Erythroblast (primary cell): ENCODE measurements around the gene TAS2R14.

Source experiments
- DNase-seq, 2 experiments: peaks; one replicate each; lab custom pipeline; 2025; lab: John Stamatoyannopoulos, UW
- GATA1 ChIP-seq: IDR thresholded peaks from 2 replicates; pipeline ENCODE4 v1.6.1; 2011; ENCODE audit warnings: low read depth, mild to moderate bottlenecking, control low read depth, low read length, moderate library complexity
- POLR2A ChIP-seq: IDR thresholded peaks from 2 replicates; pipeline ENCODE4 v1.6.1; 2011; ENCODE audit warnings: mild to moderate bottlenecking, low read length

Gene TAS2R14

GRCh38 chr12:10941916-10942607 lies 3.0 kb upstream of the TAS2R14 start:
- TF ChIP-seq GATA1 (no peak), POLR2A (no peak)
- DNase-seq = no peak

DNA sequence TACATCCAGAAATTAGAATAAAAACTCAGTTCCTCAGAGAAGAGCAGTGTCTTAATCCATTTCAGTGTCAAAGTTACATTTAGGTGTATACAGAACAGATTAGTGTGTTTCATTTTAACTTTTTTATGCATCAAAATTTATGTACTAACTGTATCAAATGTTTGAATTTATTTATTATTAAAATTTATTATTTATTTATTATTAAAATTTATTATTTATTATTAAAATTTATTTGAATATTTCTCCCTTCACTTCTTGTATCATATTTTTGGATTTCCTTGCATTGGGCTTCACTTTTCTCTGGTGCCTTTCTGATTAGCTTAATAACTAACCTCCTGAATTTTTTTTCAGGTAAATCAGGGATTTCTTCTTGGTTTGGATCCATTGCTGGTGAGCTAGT lies 2.3 kb upstream of the TAS2R14 start:
- TF ChIP-seq POLR2A = no peak
- TF ChIP-seq GATA1 = no peak
- no peak for DNase-seq

DNA sequence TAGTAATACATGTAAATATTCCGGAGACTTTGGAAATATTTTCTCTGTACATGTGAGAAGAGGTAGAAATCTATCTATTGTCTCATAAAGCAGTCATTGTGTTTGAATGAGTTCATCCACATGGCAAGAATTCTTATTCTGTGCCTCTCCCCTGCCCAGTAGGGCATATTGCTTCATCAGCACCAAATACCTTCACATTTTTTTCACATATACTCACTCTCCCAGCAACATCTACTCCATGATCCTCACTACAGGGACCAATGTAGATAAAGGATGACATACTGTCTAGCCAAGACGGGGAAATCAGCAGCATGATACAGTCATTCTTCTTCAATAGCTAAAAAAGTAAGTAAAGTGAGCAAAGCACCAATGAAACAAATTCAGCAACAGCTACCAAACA lies 1.3 kb upstream of the TAS2R14 start:
- DNase-seq = no peak
- TF ChIP-seq POLR2A (no peak), GATA1 (no peak)

GRCh38 chr12:10936506-10936905 lies 2.6 kb downstream of the TAS2R14 start:
- TF ChIP-seq POLR2A = no peak
- TF ChIP-seq GATA1 = no peak
- DNase-seq = no peak

DNA sequence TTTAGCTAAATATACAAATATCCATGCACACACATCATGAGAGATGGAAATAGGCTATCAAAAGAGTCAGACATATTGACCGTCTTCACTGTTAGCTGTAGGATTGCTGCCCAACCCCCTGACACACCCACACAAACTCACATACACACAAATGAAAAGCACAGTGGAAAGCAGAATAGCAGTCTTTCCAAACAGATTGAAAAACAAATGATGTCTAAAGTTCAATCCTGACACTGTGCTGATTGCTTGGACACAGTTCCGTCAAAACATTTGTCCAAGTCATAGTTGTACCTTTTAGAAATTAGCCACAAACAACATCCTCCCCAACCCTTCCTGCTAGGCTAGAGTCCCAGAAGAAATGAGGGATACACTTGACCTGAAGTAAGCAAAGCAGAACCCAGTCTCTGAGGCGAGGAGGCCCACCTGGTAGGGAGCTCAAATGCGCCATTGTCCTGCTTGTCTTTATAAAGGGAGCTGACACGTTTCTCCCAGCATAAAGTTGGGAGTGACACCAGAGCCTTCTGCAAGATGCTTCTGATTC lies 10.2 kb downstream of the TAS2R14 start, which contains the start of gene PRH2:
TSS of gene PRH2 (plus strand) at position 491 of the 541 bp plus-strand sequence. CDS start at position 529, 38 bp downstream.
- TF ChIP-seq POLR2A = no peak
- no peak for TF ChIP-seq GATA1
- no peak for DNase-seq

GRCh38 chr12:10926269-10926668 lies 12.8 kb downstream of the TAS2R14 start:
- DNase-seq = no peak
- TF ChIP-seq POLR2A (no peak), GATA1 (no peak)

DNA sequence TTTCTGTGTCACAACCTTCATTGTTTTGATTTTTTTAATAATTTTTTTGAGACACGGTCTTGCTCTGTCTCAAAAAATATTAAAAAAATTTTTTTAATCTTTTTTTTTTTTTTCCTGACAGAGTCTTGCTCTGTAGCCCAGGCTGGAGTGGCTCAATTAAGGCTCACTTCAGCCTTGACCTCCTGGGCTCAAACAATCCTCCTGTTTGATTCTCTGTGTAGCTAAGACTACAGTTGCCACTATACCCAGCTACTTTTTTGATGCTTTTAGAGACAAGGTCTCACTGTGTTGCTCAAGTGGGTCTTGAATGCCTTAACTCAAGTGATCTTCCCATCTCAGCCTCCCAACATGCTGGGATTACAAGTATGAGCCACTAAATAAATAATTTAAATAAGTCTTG lies 19.3 kb downstream of the TAS2R14 start:
- DNase-seq = no peak
- TF ChIP-seq GATA1 (no peak), POLR2A (no peak)

DNA sequence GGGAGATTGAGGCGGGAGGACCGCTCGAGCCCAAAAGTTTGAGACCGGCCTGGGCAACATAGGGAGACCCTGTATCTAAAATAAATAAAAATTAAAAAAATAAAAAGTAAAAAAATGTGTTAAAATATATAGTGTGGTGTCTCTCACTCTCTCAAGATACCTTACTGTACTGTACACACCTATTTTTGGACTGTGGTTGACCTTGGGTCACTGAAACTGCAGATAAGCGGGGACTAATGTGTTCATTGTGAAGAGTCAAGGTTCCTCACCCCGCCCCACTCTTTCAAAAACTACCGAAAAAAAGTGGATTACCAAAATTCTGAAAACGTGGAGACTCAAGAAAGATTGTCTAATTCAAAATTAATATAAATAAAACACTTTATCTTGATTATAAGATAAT lies 28.7 kb downstream of the TAS2R14 start:
- DNase-seq = no peak
- TF ChIP-seq POLR2A = no peak
- no peak for TF ChIP-seq GATA1

DNA sequence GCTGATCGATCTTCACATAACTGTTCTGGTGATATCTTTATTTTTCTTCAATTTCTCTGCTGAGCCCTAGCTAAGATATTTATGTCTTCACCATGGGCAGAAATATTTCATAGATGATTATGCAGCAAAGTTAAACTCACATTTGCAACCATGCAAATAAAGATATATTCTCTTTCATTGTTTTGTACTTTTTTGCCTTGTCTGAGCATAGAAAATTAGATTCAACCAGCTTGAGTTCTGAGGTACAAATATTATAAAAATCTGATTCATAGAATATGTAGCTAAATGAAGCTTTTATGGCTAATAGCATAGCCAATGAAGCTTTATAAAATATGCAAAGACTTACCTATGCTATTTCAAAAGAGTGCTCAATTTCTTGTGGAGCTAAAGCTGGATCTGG lies 29.6 kb downstream of the TAS2R14 start, which contains the start of gene TAS2R13:
TSS of gene TAS2R13 (minus strand) at position 101 of the 400 bp plus-strand sequence. CDS start 264 bp downstream, outside the sequence.
- no peak for TF ChIP-seq GATA1
- TF ChIP-seq POLR2A = no peak
- DNase-seq = no peak

DNA sequence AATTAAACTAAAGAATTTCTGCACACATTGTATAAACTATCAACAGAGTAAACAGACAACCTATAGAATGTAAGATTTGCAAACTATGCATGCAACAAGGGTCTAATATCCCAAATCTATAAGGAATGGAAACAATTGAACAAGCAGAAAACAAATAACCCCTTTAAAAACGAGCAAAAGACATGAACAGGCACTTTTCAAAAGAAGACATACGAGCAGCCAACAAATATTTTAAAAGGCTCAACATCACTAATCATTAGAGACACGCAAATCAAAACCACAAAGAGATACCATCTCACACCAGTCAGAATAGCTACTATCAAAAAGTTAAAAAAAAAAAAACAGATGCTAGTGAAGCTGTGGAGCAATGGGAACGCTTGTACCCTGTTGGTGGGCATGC lies 34.4 kb downstream of the TAS2R14 start:
- no peak for DNase-seq
- TF ChIP-seq POLR2A = no peak
- no peak for TF ChIP-seq GATA1

DNA sequence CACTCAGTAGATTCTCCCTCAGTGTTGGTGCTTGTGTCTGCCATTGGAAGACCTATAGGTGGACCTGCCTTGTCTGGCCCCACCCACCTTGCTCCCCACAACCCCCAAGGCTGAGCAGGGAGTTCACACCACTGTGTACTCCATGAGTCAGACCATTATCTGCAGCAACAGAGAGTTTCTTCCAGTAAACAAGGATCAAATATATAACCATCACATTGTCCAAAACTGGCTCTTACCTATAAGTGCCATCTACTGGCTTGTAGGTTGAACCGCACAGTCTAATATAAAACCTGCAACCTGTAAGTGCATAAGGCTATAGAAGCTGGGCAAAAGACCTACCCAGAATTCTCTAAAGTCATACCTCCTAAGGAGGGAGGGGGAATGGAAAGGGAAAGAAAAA lies 37.6 kb downstream of the TAS2R14 start:
- TF ChIP-seq POLR2A (no peak), GATA1 (no peak)
- no peak for DNase-seq

DNA sequence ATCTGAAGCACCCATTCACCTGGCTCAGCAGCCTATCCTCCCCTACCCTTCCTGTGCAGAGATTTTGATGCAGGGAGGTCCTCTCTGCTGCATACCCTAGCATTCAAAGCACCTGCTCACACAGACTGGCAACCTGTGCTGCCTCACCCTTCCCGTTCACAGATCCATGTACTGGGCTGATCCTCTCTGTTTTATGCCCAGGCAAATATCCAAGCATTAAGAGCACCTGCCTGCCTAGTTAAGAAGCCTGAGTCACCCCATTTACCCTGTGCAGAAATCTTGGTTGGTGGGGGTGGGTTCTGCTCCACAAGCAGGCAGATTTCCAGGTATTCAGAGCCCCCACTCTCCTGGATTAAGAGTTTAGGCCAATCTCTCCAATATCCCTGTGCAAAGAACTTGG lies 38.1 kb downstream of the TAS2R14 start:
- no peak for DNase-seq
- TF ChIP-seq GATA1 (no peak), POLR2A (no peak)

DNA sequence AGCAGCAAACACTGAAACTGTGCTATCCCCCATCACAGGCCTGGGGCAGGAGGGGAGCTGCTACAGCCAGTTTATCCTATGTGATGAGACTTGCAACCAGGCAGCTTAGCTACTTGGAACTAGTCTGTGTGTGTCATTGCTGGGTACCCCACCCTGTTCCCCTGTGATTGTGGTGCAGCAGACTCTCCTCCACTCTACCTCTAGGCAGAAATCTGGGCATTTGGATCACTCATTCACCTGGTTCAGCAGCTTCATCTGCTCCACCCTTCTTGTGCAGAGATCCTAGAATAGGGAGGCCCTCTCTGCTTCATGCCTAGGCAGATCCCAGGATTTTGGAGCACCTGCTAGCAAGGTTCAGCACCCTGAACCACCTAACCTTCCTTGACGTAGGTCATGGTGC lies 38.5 kb downstream of the TAS2R14 start:
- DNase-seq = no peak
- no peak for TF ChIP-seq GATA1
- no peak for TF ChIP-seq POLR2A

GRCh38 chr12:10896854-10897253 lies 42.2 kb downstream of the TAS2R14 start:
- TF ChIP-seq POLR2A (no peak), GATA1 (no peak)
- DNase-seq = no peak
